Omental fat pad (tissue), 4 donors: ENCODE results near the gene TPST1. TPM values are rescaled to one million over a fixed set of nuclear protein-coding genes. Genes with fewer than 3 reads are reported as not detected.

ENCODE experiments used
- ATAC-seq: fragments of 150-250 bp; one replicate; pipeline ENCODE4 v1.9.1; 2016; ENCODE audit warnings: mild to moderate bottlenecking, moderate library complexity; ENCODE audit not compliant: low FRiP score
- DNase-seq: peaks from one replicate; pipeline ENCODE4 v3.0.0-alpha.2; 2019; ENCODE audit warnings: low spot score
- total RNA-seq, 4 donors: library from RNA; depleted of rRNA; stranded (reverse); fragments of >200 nt; gene quantifications; one replicate each; pipeline ENCODE4 v1.1.0, GENCODE V29; 2016
- TF ChIP-seq, protein P1 (sequence below), 3 donors: fragments of 450-650 bp; IDR thresholded peaks; one replicate each; pipeline ENCODE4 v1.5.1; 2016 to 2017; ENCODE audit warnings: antibody characterized with exemption in 3 of 3, mild to moderate bottlenecking in 3 of 3, moderate library complexity in 2 of 3

The TPST1 gene
- total RNA-seq, 4 donors from 2014 or later = 16.4 to 63.2 (median 24.3) TPM

GRCh38 chr7:66247380-66248078 lies 42.4 kb downstream of the TPST1 start:
- TF ChIP-seq, protein P1, sequence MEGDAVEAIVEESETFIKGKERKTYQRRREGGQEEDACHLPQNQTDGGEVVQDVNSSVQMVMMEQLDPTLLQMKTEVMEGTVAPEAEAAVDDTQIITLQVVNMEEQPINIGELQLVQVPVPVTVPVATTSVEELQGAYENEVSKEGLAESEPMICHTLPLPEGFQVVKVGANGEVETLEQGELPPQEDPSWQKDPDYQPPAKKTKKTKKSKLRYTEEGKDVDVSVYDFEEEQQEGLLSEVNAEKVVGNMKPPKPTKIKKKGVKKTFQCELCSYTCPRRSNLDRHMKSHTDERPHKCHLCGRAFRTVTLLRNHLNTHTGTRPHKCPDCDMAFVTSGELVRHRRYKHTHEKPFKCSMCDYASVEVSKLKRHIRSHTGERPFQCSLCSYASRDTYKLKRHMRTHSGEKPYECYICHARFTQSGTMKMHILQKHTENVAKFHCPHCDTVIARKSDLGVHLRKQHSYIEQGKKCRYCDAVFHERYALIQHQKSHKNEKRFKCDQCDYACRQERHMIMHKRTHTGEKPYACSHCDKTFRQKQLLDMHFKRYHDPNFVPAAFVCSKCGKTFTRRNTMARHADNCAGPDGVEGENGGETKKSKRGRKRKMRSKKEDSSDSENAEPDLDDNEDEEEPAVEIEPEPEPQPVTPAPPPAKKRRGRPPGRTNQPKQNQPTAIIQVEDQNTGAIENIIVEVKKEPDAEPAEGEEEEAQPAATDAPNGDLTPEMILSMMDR (IDR thresholded peaks at IDR 0.05) = no peak
- ATAC-seq = no peak

GRCh38 chr7:66250711-66251110 lies 45.6 kb downstream of the TPST1 start:
- ATAC-seq = no peak
- no peak for DNase-seq
- TF ChIP-seq, protein P1 (IDR thresholded peaks at IDR 0.05) = no peak

More at GRCh38 chr7:66247380-66248078, 42.4 kb downstream of the TPST1 start:
- DNase-seq = no peak

DNA sequence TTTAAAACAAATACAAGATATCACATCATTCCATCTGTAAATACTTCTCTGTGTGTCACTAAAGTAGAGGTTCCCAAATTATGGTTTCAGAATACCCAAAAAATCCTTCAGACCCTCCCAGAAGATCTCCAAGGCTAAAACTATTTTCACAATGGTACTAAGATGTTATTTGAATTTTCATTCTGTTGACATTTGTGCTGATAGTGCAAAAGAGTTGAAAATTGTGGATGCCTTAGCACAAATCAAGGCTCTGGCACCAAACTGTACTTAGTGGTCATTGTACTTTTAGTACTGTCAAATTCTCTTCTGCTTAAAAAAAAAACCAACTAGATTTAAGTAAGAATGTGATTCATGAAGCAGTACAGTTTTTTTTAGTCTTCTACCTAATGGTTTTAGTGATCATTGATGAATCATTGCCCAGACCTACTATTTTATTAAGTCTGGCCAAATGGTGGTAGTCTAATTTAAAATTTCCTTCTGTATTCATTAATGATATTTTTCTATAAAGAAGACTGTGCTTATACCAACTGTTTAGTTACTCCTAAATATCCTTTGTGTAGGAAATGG lies 50.5 kb downstream of the TPST1 start:
- DNase-seq = no peak
- ATAC-seq = no peak
- TF ChIP-seq, protein P1 (IDR thresholded peaks at IDR 0.05) = no peak

GRCh38 chr7:66256281-66256680 lies 51.1 kb downstream of the TPST1 start:
- TF ChIP-seq, protein P1 (IDR thresholded peaks at IDR 0.05) = no peak
- no peak for DNase-seq
- ATAC-seq = no peak

- ATAC-seq (no peak), DNase-seq (no peak)
- TF ChIP-seq, protein P1 (IDR thresholded peaks at IDR 0.05) = no peak
Observed at GRCh38 chr7:66257481-66257880, 52.3 kb downstream of the TPST1 start.

GRCh38 chr7:66258409-66258808 lies 53.3 kb downstream of the TPST1 start:
- TF ChIP-seq, protein P1 (IDR thresholded peaks at IDR 0.05) = no peak
- ATAC-seq = no peak
- no peak for DNase-seq

DNA sequence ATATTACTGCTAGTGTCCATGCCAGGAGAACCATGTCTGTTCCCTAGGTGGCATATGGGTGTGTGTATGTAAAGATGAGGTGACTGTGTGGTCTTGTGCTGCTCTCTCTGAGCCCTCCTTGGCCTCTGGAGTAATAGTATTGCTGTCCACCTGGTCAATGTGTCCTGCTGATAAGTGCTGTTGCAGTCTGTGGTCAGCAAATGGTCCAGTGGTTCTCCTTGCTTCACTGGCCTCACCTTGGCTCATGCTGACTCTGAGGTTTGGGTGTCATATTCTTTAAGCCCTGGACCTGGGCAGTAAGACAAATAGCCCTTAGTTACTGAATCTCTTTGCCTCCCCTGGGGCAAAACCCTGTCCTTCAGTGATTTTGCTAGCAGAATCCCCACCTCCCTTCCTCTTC lies 56.8 kb downstream of the TPST1 start:
- TF ChIP-seq, protein P1 (IDR thresholded peaks at IDR 0.05) = no peak
- ATAC-seq (no peak), DNase-seq (no peak)
